ENCODE measurements around the gene ABCD3. TPM values are rescaled to one million over a fixed set of nuclear protein-coding genes. Genes with fewer than 3 reads are reported as not detected.

The ABCD3 gene
- total RNA-seq, 4 donors from 2014 or later = 33.4 to 42.8 (median 36.6) TPM

DNA sequence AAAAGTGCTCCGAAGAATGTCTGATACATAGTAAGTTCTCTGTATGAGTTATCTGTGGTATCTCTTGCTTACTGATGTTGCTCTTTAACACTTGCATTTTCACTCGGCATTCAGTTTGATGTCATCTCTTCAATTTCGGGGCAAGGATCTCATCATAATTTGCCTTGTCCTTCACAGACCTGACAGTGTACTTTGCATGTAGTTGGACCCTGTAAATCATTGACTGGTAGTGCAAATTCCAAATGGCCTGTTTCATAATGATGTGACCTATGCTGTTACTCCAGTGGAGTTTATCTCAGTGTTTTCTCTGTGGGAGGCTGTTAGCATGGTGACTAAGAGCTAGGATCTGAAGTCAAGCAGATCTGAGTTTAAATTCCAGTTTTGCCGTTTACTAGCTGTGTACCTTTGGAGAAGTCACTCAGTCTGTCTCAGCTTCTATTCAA lies 34.2 kb upstream of the ABCD3 start:
- no peak for DNase-seq
- intact Hi-C loops (cut with DNase I; ENCODE audit: low total_unique reads) = no loop called here
- no peaks in the 10 kb centered on the region for H3K36me3 ChIP-seq
- no peak for ATAC-seq
- no peak overlapping the region for H3K27ac ChIP-seq
- in situ Hi-C loops (cut with MboI; ENCODE audit: low sequenced_read_pairs in 4 of 4) = no loop called here
- no peak overlapping the region for H3K4me3 ChIP-seq
- no peaks in the 10 kb centered on the region for H3K9me3 ChIP-seq
- TF ChIP-seq, protein P1, sequence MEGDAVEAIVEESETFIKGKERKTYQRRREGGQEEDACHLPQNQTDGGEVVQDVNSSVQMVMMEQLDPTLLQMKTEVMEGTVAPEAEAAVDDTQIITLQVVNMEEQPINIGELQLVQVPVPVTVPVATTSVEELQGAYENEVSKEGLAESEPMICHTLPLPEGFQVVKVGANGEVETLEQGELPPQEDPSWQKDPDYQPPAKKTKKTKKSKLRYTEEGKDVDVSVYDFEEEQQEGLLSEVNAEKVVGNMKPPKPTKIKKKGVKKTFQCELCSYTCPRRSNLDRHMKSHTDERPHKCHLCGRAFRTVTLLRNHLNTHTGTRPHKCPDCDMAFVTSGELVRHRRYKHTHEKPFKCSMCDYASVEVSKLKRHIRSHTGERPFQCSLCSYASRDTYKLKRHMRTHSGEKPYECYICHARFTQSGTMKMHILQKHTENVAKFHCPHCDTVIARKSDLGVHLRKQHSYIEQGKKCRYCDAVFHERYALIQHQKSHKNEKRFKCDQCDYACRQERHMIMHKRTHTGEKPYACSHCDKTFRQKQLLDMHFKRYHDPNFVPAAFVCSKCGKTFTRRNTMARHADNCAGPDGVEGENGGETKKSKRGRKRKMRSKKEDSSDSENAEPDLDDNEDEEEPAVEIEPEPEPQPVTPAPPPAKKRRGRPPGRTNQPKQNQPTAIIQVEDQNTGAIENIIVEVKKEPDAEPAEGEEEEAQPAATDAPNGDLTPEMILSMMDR (IDR thresholded peaks at IDR 0.05 in 4 of 5, conservative IDR thresholded peaks at IDR 0.05 in 1 of 5) = no peak
- TF ChIP-seq POLR2A (IDR thresholded peaks at IDR 0.05) = no peak
- no peaks in the 10 kb centered on the region for H3K4me1 ChIP-seq
- H3K27me3 ChIP-seq = no peaks in the 10 kb centered on the region

DNA sequence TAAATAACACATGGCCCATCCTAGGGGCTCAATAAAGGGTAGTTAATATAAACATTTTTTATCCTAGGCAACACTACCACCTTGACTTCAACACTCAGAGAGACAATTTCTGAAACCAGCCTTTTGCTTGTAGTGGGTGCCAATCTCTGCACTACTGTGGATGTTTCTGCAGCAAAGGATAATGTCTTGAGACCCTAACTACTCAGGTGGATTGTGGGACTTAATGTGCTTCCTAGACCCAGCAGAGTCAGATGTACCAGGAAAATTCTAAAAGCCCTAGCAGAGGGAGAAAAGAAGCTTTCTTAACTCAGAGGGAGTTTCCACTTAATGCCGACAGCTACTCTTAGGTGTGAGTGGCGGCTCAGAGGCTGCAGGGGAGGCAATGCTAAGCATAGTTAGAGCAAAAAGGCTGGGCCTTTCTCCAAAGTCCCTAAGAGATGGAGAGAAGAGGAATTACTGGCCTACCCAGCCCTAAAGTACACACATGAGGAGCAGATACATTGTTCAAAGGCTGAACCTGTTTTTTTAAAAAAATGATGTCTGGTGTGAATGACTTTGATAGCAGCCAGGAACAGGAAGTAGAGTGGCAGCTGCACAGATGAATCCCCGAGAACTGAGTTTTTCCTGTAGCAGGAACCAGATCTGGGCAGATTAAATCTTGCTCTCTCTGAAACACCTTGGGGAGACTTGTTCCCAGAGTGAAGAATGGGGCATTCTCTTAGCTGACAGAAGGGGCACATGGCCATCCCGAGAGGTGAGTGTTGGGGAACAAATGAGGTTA lies 33.5 kb upstream of the ABCD3 start:
- no peaks in the 10 kb centered on the region for H3K36me3 ChIP-seq
- H3K4me3 ChIP-seq = no peak overlapping the region
- ATAC-seq (no peak), DNase-seq (no peak)
- H3K4me1 ChIP-seq = no peaks in the 10 kb centered on the region
- H3K27ac ChIP-seq = no peak overlapping the region
- TF ChIP-seq, protein P1 (IDR thresholded peaks at IDR 0.05 in 4 of 5, conservative IDR thresholded peaks at IDR 0.05 in 1 of 5) = no peak
- no peak for TF ChIP-seq POLR2A (IDR thresholded peaks at IDR 0.05)
- no peaks in the 10 kb centered on the region for H3K27me3 ChIP-seq
- in situ Hi-C loops (cut with MboI; ENCODE audit: low sequenced_read_pairs in 4 of 4) = no loop called here
- intact Hi-C loops (cut with DNase I; ENCODE audit: low total_unique reads) = no loop called here
- H3K9me3 ChIP-seq = no peaks in the 10 kb centered on the region

DNA sequence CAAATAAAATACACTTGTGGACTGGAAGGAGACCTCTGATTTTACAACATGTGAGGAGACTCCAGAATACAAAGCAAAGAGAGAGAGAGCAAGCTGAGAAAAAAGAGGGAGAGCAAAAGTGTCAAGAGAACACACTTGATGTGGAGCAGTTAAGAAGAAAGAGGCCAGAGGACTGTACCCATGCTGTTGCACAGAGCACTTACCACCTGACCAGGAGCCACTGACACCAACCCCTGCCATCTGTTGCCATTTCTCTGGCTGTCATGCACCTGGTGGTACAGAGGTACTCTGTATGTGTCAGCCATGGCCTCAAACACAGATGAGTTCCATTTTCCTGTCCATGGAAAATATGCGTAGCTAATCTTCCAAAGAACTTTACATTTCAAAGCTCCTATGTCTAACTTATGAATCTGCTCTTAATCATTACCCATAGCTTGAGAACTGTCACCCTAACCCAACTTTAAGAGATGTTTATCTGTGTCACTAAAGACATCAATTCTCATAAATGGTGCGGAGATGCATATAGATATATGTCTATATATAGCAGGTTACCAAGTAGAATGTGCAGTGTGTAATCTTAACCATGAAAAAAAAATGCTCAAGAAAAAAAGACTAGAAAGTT lies 32.8 kb upstream of the ABCD3 start:
- in situ Hi-C loops (cut with MboI; ENCODE audit: low sequenced_read_pairs in 4 of 4) (no loop called here), intact Hi-C loops (cut with DNase I; ENCODE audit: low total_unique reads) (no loop called here)
- no peaks in the 10 kb centered on the region for H3K36me3 ChIP-seq
- no peaks in the 10 kb centered on the region for H3K9me3 ChIP-seq
- no peaks in the 10 kb centered on the region for H3K27me3 ChIP-seq
- H3K4me3 ChIP-seq = no peak overlapping the region
- DNase-seq (no peak), ATAC-seq (no peak)
- no peak overlapping the region for H3K27ac ChIP-seq
- H3K4me1 ChIP-seq = no peaks in the 10 kb centered on the region
- TF ChIP-seq, protein P1 (IDR thresholded peaks at IDR 0.05 in 4 of 5, conservative IDR thresholded peaks at IDR 0.05 in 1 of 5) = no peak
- no peak for TF ChIP-seq POLR2A (IDR thresholded peaks at IDR 0.05)

DNA sequence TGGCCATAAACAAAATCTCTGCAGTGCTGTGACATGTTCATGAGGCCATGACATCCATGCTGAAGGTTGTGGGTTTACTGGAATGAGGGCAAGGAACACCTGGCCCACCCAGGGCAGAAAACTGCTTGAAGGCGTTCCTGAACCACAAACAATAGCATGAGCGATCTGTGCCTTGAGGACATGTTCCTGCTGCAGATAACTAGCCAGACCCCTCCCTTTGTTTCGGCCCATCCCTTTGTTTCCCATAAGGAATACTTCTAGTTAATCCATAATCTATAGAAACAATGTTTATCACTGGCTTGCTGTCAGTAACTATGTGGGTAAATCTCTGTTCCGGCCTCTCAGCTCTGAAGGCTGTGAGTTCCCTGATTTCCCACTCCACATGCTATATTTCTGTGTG lies 28.9 kb upstream of the ABCD3 start:
- H3K4me3 ChIP-seq = no peak overlapping the region
- ATAC-seq (no peak), DNase-seq (no peak)
- no peaks in the 10 kb centered on the region for H3K4me1 ChIP-seq
- H3K36me3 ChIP-seq = no peaks in the 10 kb centered on the region
- no peaks in the 10 kb centered on the region for H3K9me3 ChIP-seq
- TF ChIP-seq, protein P1 (IDR thresholded peaks at IDR 0.05 in 4 of 5, conservative IDR thresholded peaks at IDR 0.05 in 1 of 5) = no peak
- TF ChIP-seq POLR2A (IDR thresholded peaks at IDR 0.05) = no peak
- H3K27me3 ChIP-seq = no peaks in the 10 kb centered on the region
- intact Hi-C loops (cut with DNase I; ENCODE audit: low total_unique reads) = no loop called here
- in situ Hi-C loops (cut with MboI; ENCODE audit: low sequenced_read_pairs in 4 of 4) = no loop called here
- no peak overlapping the region for H3K27ac ChIP-seq

Measured in gastrocnemius medialis (tissue), 4 donors.